ENCODE data around the gene IGSF9B. TPM values are rescaled to one million over a fixed set of nuclear protein-coding genes. Genes with fewer than 3 reads are reported as not detected.
A peak's percentile ranks its signal among the peaks of the same experiment; 100 is the strongest.

IGSF9B gene
- total RNA-seq, 1 donor from 2014 or later = 8.4 TPM

GRCh38 chr11:133905677-133906156 is 51.1 kb downstream of the IGSF9B start:
- no peak for TF ChIP-seq CTCF (IDR thresholded peaks at IDR 0.05)
- Mint-ChIP-seq H3K4me3 (ENCODE audit: unreplicated experiment) (no peak overlapping the region), H3K36me3 (ENCODE audit: low read depth) (peaks cover 10% of the 10 kb centered on the region), H3K27me3 (ENCODE audit: low read depth) (no peaks in the 10 kb centered on the region), H3K4me1 (ENCODE audit: low read depth) (no peaks in the 10 kb centered on the region), H3K9me3 (ENCODE audit: low read depth) (no peaks in the 10 kb centered on the region), H3K27ac (ENCODE audit: unreplicated experiment) (no peak overlapping the region)
- peak; percentile 55 for DNase-seq (ENCODE audit: low spot score)

GRCh38 chr11:133904818-133905515 is 51.8 kb downstream of the IGSF9B start:
- Mint-ChIP-seq H3K36me3 (ENCODE audit: low read depth) (peaks cover 8% of the 10 kb centered on the region), H3K27ac (ENCODE audit: unreplicated experiment) (no peak overlapping the region), H3K4me1 (ENCODE audit: low read depth) (no peaks in the 10 kb centered on the region)

GRCh38 chr11:133903875-133904817 is 52.6 kb downstream of the IGSF9B start:
- TF ChIP-seq CTCF (IDR thresholded peaks at IDR 0.05) = no peak

More at GRCh38 chr11:133904818-133905515, 51.8 kb downstream of the IGSF9B start:
- Mint-ChIP-seq H3K9me3 (ENCODE audit: low read depth) (no peaks in the 10 kb centered on the region), H3K4me3 (ENCODE audit: unreplicated experiment) (no peak overlapping the region), H3K27me3 (ENCODE audit: low read depth) (no peaks in the 10 kb centered on the region)
- TF ChIP-seq CTCF (IDR thresholded peaks at IDR 0.05) = no peak
- peak; percentile 50 for DNase-seq (ENCODE audit: low spot score)

GRCh38 chr11:133903056-133903455 is 53.7 kb downstream of the IGSF9B start:
- H3K27ac Mint-ChIP-seq (ENCODE audit: unreplicated experiment) = no peak overlapping the region
- TF ChIP-seq CTCF (IDR thresholded peaks at IDR 0.05) = no peak
- no peaks in the 10 kb centered on the region for H3K9me3 Mint-ChIP-seq (ENCODE audit: low read depth)
- peaks cover 5% of the 10 kb centered on the region for H3K36me3 Mint-ChIP-seq (ENCODE audit: low read depth)
- H3K4me1 Mint-ChIP-seq (ENCODE audit: low read depth) = no peaks in the 10 kb centered on the region
- no peaks in the 10 kb centered on the region for H3K27me3 Mint-ChIP-seq (ENCODE audit: low read depth)
- no peak overlapping the region for H3K4me3 Mint-ChIP-seq (ENCODE audit: unreplicated experiment)
- peak; percentile 29 for DNase-seq (ENCODE audit: low spot score)

More at GRCh38 chr11:133903875-133904817, 52.6 kb downstream of the IGSF9B start:
- Mint-ChIP-seq H3K27ac (ENCODE audit: unreplicated experiment) (no peak overlapping the region), H3K4me1 (ENCODE audit: low read depth) (no peaks in the 10 kb centered on the region), H3K36me3 (ENCODE audit: low read depth) (peaks cover 5% of the 10 kb centered on the region), H3K9me3 (ENCODE audit: low read depth) (no peaks in the 10 kb centered on the region), H3K27me3 (ENCODE audit: low read depth) (no peaks in the 10 kb centered on the region), H3K4me3 (ENCODE audit: unreplicated experiment) (no peak overlapping the region)
- DNase-seq (ENCODE audit: low spot score) = peak; percentile 33

- peak; percentile 20 for DNase-seq (ENCODE audit: low spot score)
- H3K36me3 Mint-ChIP-seq (ENCODE audit: low read depth) = peaks cover 8% of the 10 kb centered on the region
- no peak overlapping the region for H3K4me3 Mint-ChIP-seq (ENCODE audit: unreplicated experiment)
- H3K27me3 Mint-ChIP-seq (ENCODE audit: low read depth) = no peaks in the 10 kb centered on the region
- H3K4me1 Mint-ChIP-seq (ENCODE audit: low read depth) = no peaks in the 10 kb centered on the region
- H3K9me3 Mint-ChIP-seq (ENCODE audit: low read depth) = no peaks in the 10 kb centered on the region
- no peak for TF ChIP-seq CTCF (IDR thresholded peaks at IDR 0.05)
- H3K27ac Mint-ChIP-seq (ENCODE audit: unreplicated experiment) = no peak overlapping the region
Observed at GRCh38 chr11:133902506-133902905, 54.3 kb downstream of the IGSF9B start.

Measured in chondrocyte (in vitro differentiated cells).